OCI-LY3 (cell line): Measurements from ENCODE around the gene FCER1G.

Source experiments
- CTCF ChIP-seq: fragments of 200-600, 300-600 bp; sonication (generic); IDR thresholded peaks from 2 replicates; pipeline ENCODE4 v1.5.1; 2014; ENCODE audit warnings: antibody characterized with exemption, low read length, low read depth
- EZH2phosphoT487 ChIP-seq: fragments of 200-600 bp; shearing (Covaris generic); IDR thresholded peaks from 2 replicates; pipeline ENCODE4 v1.6.1; 2018; ENCODE audit warnings: antibody characterized with exemption, mixed run types, low read depth

- TF ChIP-seq CTCF (no peak), EZH2phosphoT487 (no peak)
Measured at GRCh38 chr1:161190962-161191521, 24.1 kb upstream of the FCER1G start.
